Hematopoietic multipotent progenitor cell treated with erythropoietin and hydrocortisone succinate and interleukin-3 and kit ligand, for 4 days (in vitro differentiated cells): ENCODE results near the gene CDH12.
"Not testable (repeated sequence)": the region's sequence is repeated elsewhere in the genome, so short reads cannot be mapped to it uniquely, and the experiment has no call there.

Source experiments
- DNase-seq: peaks from one replicate; pipeline ENCODE4 v3.0.0-alpha.2; 2015

The CDH12 gene

DNA sequence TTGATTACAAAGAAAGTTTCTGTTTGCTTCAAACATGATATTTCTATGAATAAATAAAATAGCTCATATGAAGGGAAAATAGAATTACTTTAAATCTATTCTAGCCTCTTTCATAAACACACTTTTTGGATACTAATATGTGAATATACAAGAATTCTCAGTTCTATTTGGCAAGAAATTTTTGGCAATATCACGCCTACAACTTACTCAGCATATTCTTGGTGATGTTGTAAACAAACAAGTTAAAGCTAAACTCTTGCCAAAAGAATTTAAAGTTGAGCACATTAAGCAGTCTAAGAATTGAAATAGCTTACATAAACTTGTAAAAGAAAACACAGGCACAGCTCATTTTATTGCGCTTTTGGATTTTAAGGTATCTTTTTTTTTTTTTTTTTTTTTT is 209.8 kb downstream of the CDH12 start:
- DNase-seq = no peak

DNA sequence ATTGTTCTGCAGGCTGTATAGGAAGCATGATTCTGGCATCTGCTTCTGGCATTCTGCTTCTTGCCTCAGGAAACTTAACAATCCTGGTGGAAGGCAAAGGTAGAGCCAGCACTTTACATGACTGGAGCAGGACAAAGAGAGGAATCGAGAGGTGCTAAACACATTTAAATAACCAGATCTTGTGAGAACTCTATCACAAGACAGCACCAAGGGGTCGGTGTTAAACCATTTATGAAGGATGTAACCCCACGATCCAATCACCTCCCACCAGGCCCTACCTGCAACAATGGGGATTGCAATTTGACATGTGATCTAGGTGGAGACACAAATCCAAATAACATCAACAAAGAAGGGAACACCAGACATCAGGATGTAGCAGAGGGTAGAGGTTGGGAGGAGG is 221.5 kb downstream of the CDH12 start:
- no peak for DNase-seq

DNA sequence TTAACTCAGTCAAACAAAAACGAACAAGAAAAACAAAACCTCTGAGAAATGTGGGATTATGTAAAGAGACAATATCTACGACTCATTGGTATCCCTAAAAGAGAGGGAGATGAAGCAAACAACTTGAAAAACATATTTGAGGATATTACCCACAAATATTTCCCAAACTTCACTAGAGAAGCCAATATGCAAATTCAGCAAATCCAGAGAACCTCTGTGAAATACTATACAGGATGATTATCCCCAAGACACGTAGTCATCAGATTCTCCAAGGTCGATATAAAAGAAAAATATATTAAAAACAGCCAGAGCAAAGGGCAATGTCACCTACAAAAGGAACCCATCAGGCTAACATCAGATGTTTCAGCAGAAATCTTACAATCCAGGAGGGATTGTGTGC is 226.1 kb downstream of the CDH12 start:
- no peak for DNase-seq

DNA sequence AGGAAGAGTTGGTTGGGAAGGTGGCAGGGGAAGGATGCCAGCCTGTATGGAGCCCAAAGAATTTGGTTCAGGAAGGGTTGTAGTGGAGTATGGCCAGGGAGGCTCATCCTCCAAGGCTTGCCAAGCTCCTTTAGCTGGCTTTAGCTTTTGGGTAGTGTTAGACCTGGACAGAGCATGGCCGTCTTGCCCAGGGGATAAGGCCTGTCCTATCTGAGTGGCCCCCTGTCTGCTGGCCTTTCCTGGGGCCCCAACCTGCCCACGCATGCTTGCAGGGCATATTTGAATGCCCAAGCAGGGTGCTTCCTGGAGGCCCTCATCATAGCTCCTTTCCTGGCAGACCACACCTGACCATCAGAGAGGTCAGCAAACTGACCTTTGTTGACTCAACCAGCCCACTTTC is 227.7 kb downstream of the CDH12 start:
- DNase-seq = no peak

DNA sequence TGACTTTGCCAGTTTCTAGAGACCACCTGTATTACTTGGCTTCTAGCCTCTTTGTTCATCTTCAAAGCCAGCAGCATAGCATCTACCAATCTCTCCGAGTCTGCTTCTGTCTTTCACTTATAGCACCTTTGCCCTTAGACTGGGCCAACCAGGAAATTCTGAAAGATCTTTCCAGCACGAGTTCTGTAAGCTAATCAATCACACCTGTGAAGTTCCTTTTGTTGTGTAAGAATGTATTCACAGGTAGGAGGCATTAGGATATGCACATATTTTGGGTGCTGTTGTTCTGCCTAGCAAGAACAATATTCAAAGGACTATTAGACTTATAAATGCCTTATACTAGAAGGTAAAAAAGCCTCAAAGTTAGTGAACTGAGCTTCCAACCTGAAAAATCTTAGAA is 232.1 kb downstream of the CDH12 start:
- no peak for DNase-seq

DNA sequence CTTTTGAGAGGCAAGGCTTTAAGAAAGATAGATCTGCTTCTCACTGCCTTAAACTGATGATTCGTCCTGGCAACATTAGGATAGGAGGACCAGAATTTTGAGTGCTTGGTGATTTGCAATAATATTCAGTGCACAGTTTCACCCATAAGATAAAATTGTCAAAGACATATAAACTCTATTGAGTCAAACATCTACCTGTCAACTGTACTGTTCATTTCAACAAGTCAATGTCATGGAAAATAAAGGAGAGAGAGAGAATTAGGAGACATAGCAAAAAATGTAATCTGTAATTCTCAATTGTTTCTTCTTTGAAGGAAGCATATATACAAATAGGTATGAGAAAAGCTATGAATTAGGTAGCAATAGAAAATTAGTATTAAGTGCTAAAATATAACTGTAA is 237.2 kb downstream of the CDH12 start:
- no peak for DNase-seq

DNA sequence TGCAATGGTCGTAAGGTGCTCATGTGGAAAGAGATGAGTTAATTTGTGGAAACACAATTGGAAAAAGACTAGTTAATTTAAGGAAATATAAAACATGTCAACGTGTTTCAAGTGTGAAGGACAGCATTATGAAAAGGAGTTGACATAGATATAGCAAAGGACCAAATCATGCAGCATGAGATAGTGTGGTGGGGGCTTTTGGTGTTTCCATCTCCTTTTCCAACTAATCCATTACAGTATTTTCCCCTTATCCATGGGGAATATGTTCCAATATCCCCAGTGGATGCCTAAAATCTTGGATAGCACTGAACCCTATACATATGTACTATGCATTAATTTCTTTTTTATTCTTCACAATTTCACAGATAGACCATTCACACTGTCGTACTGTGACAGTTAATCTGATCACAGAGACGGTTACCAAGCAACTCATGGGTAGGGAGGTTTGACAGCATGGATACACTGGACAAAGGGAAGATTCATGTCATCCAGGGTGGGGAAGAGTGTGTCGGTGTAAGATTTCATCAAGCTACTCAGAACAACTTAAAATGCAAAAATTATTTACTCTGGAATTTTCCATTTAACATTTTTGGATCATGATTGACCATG is 238.6 kb downstream of the CDH12 start:
- no peak for DNase-seq

DNA sequence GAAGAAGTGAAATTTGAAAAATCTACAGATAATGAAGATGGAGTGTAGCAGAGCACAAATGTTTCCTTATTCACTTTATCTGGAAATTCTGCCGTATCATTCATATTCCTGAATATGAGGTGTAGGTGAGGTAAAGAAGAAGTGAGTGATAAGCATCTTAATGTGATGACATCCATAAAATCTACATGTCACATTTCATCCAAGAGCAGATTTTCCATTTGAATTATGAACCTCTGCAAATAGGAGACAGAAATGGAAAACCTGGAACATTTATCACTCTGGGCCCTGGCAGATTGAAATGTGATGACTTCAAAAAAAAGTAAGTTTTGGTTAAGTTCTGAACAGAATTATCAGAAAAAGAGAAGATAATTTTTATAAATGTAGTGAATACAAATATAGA is 240.2 kb downstream of the CDH12 start:
- no peak for DNase-seq

DNA sequence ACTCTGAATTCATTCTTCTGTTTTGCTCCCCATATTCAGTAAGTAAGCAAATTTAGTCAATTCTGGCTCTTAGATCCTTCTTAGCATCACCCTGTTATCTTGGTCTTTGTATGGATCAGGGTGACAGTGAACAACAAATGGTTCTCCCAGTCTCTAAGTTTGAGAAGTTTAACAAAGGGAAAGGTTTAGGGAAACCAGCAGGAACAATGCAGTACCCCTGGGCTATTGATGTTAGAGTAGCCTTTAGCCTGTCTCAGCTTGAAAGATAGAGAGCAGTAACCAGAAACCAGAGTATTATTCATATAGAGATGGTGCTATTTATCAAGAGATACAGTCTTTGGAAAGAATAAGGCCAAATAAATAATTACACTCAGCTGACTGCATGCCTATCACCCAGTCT is 241.8 kb downstream of the CDH12 start:
- no peak for DNase-seq

DNA sequence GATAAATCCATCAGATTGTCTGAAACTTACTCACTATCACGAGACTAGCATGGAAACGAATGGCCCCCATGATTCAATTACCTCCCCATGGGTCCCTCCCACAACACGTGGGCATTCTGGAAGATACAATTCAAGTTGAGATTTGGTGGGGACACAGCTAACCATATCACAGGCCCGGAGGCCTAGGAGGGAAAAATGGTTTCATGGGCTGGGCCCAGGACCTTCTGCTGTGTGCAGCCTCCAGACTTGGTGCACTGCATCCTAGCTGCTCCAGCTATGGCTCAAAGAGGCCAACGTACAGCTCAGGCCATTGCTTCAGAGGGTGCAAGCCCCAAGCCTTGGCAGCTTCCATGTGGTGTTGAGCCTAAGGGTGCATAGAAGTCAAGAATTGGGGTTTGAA is 245.6 kb downstream of the CDH12 start:
- not testable (repeated sequence) for DNase-seq

DNA sequence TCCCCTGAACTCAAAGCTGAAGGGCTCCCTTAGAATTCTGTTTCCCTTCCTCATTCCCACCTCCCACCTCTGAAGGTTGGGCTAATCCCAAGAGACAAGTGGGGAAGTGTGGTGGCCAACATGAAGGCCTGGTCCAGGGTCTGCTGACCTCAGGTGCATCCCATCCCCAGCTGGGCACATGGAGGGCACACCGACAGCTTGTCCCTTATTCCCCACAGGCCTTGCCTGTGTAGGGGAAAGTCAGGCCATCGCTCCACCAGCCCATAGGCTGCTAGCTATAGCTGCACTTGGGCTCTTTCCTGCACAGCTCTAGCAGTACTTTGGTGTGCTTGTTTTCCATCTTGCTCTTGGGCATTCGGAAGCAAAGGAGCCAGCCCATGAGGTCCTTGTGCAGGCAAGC is 247.7 kb downstream of the CDH12 start:
- no peak for DNase-seq

DNA sequence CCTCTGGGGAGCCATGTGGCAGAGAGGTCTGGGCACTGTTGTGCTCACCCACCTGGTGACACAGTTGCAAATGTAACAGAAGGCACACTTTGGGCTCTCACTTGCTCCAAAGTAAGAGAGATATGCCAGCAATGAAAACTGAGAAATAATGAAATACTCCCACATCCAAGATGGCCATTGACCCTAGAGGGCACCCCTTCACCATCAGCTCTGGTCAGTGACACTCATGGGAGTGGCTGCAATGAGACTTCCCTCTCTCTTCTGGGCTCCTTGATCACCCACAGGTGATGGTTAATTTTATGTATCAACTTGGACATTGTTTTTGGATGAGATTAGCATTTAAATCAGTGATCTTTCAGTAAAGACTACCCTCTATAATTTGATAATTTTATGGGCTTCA is 248.4 kb downstream of the CDH12 start:
- DNase-seq = no peak

DNA sequence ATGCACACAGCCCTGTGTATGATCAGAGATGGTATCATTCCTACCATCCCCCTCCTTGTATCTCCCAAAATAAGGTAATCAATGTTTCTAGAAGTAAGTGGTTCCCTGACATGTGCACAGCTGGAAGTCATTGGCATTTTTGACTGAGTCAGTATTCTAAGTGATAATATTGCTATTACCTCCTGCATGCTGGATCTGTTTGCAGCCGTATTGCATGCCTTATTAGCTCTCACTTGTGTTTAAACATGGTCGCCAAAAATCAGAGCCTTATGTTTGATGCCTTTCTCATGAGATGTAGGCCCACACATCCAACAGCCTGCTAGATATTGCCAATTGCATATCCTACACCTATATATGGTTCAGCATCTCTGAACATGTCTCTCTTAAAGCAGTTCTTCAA is 254.3 kb downstream of the CDH12 start:
- no peak for DNase-seq

DNA sequence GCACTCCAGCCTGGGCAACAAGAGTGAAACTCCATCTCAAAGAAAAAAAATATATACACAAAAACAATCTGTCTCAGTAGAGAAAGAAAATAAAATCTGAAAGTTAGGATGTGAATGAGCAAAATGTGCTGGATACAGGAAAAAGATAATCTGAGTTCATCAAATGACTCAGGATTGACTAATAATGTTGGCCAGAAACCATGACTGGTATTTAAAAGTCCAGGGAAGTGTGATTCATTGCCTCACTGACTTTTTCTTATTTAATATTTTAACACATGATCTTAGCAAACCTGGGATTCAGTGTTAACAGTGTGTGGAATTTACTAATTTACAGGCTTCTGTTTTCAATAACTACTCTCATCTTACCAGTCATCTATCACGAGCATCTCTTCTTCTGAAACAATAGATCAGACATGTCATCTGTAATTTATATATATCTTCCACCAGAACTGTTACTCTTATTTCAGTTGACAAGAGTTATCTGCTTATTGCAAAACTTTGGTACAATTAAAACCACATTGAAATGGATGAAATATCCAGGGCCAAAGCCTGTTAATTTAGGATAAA is 256.7 kb downstream of the CDH12 start:
- DNase-seq = no peak

DNA sequence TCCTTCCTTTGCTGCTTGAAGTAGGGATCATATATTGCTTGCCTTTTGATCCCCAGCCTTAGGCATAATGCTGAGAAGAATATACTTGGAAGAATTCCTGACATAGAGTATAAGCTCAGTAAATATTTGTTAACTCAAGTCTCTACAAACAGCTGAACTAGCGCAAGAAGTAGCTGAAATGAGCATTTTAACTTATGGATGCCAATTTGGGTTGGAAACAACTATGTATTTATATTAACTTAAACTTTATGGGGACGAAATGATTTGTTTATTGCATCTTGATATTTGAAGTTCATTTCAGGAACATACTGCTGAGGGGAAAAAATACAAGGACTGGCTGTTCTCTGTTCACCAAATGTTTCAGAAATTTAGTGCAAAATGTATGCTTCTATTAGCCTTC is 258.7 kb downstream of the CDH12 start:
- no peak for DNase-seq

DNA sequence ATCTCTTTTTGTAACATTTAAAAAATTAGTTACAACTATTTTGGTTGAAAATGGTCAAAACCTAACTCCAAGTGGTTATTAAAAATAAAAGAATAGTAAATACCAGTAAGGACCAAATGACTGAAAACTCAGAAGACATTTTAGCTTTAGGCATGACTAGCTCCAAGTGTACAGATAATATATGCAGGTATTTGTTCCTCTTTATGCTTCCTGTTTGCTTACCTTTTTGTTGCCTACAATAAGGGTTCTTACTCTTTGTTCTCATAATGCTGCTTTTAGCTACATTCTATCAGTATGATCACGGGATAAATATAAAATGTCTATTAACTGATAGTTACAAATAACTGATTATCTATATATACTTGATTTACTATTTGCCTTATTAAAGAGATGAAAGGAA is 259.6 kb downstream of the CDH12 start:
- no peak for DNase-seq

DNA sequence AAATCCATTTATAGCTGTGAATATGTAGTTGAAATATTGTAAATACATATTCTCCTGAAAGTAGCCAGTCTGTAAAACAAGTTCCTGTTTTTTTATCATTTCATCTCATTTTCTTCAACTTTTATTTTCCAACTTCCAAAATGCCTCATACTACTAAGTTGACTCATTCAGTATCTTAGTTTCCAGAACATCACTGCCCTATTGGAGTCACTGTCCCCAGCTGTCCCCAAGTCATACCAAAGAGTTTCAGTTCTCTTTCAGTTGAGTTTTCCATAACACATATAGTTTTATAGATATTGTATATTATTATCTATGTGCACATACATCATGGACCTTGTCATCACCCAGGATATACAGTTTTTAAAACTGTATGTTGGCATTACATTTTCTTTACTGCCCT is 261.7 kb downstream of the CDH12 start:
- DNase-seq = peak; percentile 1

DNA sequence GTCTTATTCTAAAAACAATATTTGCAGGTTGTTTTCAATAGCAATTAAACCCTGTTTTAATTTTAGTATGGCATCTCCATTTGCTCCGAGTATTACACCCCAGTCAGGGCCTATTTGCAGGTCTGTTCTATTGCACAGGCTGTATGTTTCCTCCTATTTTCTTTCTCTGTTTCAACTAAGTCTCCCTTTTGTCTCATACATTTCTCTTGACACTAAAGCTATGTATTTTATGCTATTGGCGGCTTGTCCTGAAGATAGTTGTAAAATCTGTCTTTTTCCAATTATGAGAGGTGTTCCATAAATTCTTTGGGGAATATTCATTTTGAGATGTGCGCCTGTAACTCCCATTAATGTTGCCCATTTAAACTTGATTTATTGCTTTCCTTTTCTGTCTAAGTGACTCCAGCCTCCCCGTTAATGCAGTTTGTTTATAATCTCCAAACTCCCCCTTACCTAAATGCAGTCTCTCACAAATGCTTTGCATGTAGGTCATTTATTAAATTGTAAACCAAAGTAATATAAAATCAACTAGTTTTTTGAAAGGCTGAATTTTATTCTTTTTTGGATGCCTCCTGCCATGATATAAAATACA is 262.4 kb downstream of the CDH12 start:
- DNase-seq = no peak

DNA sequence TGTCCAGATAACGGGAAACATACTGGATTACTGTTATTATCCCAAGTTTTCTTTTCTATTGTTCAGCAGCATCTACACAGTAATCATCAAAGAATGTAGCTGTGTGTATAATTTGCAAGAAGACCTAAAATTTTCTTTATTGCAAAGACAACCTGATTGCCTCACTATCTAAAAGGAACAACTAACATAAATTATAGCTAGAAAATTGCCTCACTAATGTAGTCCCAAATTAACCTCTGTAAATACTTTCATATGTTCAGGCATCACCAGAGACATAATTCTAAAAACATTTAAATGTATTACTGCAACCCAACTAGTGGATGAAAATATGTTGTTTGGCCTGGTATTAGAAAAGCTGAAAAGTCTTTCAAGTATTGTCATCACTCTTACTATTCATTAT is 275.4 kb downstream of the CDH12 start:
- no peak for DNase-seq

DNA sequence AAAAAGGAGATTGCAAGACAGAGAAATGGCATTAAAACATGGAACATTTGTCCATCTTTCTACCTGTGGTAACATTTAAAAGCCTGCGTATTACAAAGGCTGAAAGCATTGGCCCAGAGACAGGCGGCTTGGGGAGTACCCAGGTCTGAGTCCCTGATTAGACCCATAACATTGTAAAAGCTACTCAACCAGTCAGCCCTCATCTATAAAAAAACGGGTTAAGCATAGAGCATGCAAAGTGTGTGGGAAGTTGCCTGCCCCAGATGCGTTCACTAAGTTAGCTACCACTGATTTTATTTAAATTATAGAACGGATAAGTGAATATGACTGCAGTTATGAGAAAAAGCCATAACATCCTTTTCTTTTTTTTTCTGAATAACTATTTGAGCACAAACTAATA is 276.1 kb downstream of the CDH12 start:
- DNase-seq = no peak

DNA sequence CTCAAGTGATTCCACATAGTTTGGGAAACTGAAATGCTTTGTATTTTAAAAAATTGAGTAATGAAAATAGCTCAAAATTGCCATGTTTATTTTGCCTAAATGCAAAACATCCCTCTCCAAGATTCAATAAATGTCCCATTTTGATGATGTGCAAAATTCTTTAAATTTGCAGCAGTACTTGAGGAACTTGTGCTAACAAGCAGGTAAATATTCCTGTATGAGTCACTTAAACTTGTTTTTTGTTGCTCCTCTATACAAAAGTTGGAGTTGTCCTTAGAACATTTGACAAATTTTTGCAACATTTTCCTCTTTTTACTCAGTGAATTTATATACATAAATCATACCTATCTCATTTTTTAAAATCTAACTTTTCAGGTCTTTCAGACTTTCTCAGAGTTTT is 280.2 kb downstream of the CDH12 start:
- no peak for DNase-seq

DNA sequence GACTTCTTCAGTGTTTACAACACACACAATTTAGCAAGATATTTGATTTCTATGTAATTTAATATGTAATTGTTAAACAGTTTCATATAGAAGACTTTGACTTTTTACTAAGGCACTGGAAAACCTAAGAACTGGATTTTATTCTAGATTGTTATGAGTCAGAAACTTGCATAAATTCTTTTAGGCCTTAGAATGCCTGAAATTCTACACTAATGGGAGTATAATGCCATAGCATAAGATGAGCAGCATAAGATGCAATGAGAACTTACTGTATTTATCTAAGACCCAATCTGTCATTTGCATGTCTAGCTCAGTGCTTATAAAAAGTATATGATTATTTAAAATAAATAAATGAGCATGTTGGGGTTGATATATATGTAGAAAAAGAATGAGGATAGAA is 285.2 kb downstream of the CDH12 start:
- DNase-seq = no peak

DNA sequence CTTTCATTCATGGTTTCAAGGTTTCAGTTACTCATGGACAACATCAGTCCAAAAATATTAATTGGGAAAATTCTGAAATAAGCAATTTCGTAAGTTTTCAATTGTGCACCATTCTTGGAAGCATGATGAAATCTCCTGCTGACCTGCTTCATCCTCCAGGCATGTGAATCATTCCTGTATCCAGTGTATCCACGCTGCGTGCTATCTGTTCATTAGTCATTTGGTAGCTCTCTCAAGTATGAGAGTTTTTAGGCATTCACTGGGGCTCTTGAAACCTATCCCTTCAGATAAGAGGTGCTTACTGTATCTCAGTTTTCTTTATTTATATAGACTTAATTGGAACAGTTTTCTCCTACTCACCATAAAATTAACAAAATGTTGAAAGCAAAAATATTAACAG is 293.0 kb downstream of the CDH12 start:
- no peak for DNase-seq

DNA sequence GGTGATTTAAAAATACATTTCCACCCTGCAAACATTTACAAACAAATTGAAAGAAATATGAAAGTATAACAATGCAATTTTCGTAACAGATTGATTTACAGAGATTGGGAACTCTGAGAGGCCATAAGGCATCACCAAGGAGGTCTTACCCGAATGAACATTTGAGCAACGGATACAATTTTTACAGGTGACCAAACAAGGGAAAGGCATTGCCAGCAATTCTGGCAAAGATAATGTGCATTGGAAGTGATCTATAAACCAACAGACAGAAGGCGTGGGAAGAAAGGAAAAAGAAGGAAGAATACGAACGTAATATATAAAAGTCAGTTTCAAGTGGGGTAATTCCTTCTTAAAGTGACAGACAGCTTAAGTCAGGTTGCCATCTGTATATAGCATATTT is 295.9 kb downstream of the CDH12 start:
- DNase-seq = no peak

DNA sequence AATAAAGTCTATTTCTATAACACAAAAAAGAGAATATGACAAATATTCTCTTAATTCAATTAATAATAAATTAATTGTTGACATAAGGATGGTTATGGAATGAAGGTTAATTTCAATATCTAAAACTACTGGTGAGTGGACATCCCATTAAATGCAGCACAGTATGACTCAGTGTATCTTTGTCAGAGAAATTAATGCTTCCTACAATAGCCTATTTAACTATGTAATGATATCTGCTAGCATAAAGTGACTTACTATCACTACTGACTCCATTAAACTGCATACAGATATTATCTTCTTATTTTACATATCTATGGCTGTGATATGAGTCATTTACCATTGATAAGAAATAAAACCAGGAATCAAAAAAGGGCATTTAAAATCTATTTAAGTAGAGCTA is 298.7 kb downstream of the CDH12 start:
- no peak for DNase-seq
